Stimulated activated naive CD8-positive, alpha-beta T cell treated with anti-CD3 and anti-CD28 coated beads, Interleukin-15, Interleukin-2, amounts not matched to agents 100 ng/mL and 50 ng/mL, for 24 hours (primary cell): ENCODE results near the gene FRMD4A.
"Not testable (repeated sequence)": the region's sequence is repeated elsewhere in the genome, so short reads cannot be mapped to it uniquely, and the experiment has no call there.

Experiments used
- H3K27ac Mint-ChIP-seq: one replicate; pipeline ENCODE4 v1.8.0; 2021; ENCODE audit warnings: mild to moderate bottlenecking, mixed read lengths
- H3K27me3 Mint-ChIP-seq: one replicate; pipeline ENCODE4 v1.8.0; 2021; ENCODE audit warnings: mixed read lengths
- H3K36me3 Mint-ChIP-seq: one replicate; pipeline ENCODE4 v1.8.0; 2021; ENCODE audit warnings: low read depth, mixed read lengths
- H3K4me1 Mint-ChIP-seq: one replicate; pipeline ENCODE4 v1.8.0; 2021; ENCODE audit warnings: low read depth, mixed read lengths
- H3K4me3 Mint-ChIP-seq: one replicate; pipeline ENCODE4 v1.8.0; 2021; ENCODE audit warnings: mild to moderate bottlenecking, mixed read lengths
- H3K9me3 Mint-ChIP-seq: one replicate; pipeline ENCODE4 v1.8.0; 2021; ENCODE audit warnings: mixed read lengths

Gene FRMD4A

GRCh38 chr10:14213703-14214102 lies 117.0 kb downstream of the FRMD4A start:
- H3K36me3 Mint-ChIP-seq, H3K27ac Mint-ChIP-seq: not testable (repeated sequence)

GRCh38 chr10:14211610-14212009 lies 119.1 kb downstream of the FRMD4A start:
- Mint-ChIP-seq H3K27ac (no peak overlapping the region), H3K9me3 (peaks cover 4% of the 10 kb centered on the region), H3K36me3 (no peaks in the 10 kb centered on the region), H3K4me3 (no peak overlapping the region), H3K4me1 (no peaks in the 10 kb centered on the region), H3K27me3 (peaks cover 16% of the 10 kb centered on the region)

More at GRCh38 chr10:14213703-14214102, 117.0 kb downstream of the FRMD4A start:
- not testable (repeated sequence) for H3K4me1 Mint-ChIP-seq, H3K4me3 Mint-ChIP-seq, H3K9me3 Mint-ChIP-seq
- peaks cover 19% of the 10 kb centered on the region for H3K27me3 Mint-ChIP-seq

GRCh38 chr10:14208231-14208630 lies 122.5 kb downstream of the FRMD4A start:
- Mint-ChIP-seq H3K27me3 (peaks cover 6% of the 10 kb centered on the region), H3K9me3 (no peaks in the 10 kb centered on the region), H3K27ac (no peak overlapping the region), H3K36me3 (no peaks in the 10 kb centered on the region), H3K4me3 (no peak overlapping the region), H3K4me1 (no peaks in the 10 kb centered on the region)

- peaks cover 4% of the 10 kb centered on the region for H3K27me3 Mint-ChIP-seq
- no peaks in the 10 kb centered on the region for H3K36me3 Mint-ChIP-seq
- H3K4me3 Mint-ChIP-seq: no peak overlapping the region
- H3K4me1 Mint-ChIP-seq: no peaks in the 10 kb centered on the region
- no peak overlapping the region for H3K27ac Mint-ChIP-seq
- no peaks in the 10 kb centered on the region for H3K9me3 Mint-ChIP-seq
Observed at GRCh38 chr10:14205233-14205632, 125.5 kb downstream of the FRMD4A start.

GRCh38 chr10:14200698-14201544 lies 129.8 kb downstream of the FRMD4A start:
- peaks cover 25% of the 10 kb centered on the region for H3K27me3 Mint-ChIP-seq
- no peak overlapping the region for H3K27ac Mint-ChIP-seq
- H3K9me3 Mint-ChIP-seq: no peaks in the 10 kb centered on the region
- no peak overlapping the region for H3K4me3 Mint-ChIP-seq
- no peaks in the 10 kb centered on the region for H3K36me3 Mint-ChIP-seq
- no peaks in the 10 kb centered on the region for H3K4me1 Mint-ChIP-seq

- H3K27ac Mint-ChIP-seq, H3K9me3 Mint-ChIP-seq, H3K4me1 Mint-ChIP-seq, H3K4me3 Mint-ChIP-seq, H3K36me3 Mint-ChIP-seq: not testable (repeated sequence)
- peaks cover 37% of the 10 kb centered on the region for H3K27me3 Mint-ChIP-seq
Observed at GRCh38 chr10:14199098-14199497, 131.6 kb downstream of the FRMD4A start.

- peaks cover 44% of the 10 kb centered on the region for H3K27me3 Mint-ChIP-seq
- H3K9me3 Mint-ChIP-seq: no peaks in the 10 kb centered on the region
Observed at GRCh38 chr10:14198078-14198477, 132.6 kb downstream of the FRMD4A start.

GRCh38 chr10:14196113-14196512 lies 134.6 kb downstream of the FRMD4A start:
- Mint-ChIP-seq H3K4me3 (no peak overlapping the region), H3K36me3 (no peaks in the 10 kb centered on the region), H3K4me1 (peaks cover 7% of the 10 kb centered on the region), H3K27me3 (peaks cover 48% of the 10 kb centered on the region), H3K9me3 (no peaks in the 10 kb centered on the region), H3K27ac (no peak overlapping the region)

More at GRCh38 chr10:14198078-14198477, 132.6 kb downstream of the FRMD4A start:
- H3K4me1 Mint-ChIP-seq: peaks cover 7% of the 10 kb centered on the region
- no peak overlapping the region for H3K4me3 Mint-ChIP-seq
- no peak overlapping the region for H3K27ac Mint-ChIP-seq
- H3K36me3 Mint-ChIP-seq: no peaks in the 10 kb centered on the region

GRCh38 chr10:14195433-14195832 lies 135.3 kb downstream of the FRMD4A start:
- peaks cover 53% of the 10 kb centered on the region for H3K27me3 Mint-ChIP-seq
- no peaks in the 10 kb centered on the region for H3K36me3 Mint-ChIP-seq
- H3K9me3 Mint-ChIP-seq: no peaks in the 10 kb centered on the region
- no peak overlapping the region for H3K4me3 Mint-ChIP-seq
- peaks cover 7% of the 10 kb centered on the region for H3K4me1 Mint-ChIP-seq
- H3K27ac Mint-ChIP-seq: no peak overlapping the region

- Mint-ChIP-seq H3K27ac (no peak overlapping the region), H3K4me3 (no peak overlapping the region), H3K36me3 (no peaks in the 10 kb centered on the region), H3K4me1 (peaks cover 7% of the 10 kb centered on the region), H3K9me3 (no peaks in the 10 kb centered on the region), H3K27me3 (peaks cover 56% of the 10 kb centered on the region)
Observed at GRCh38 chr10:14192746-14193145, 138.0 kb downstream of the FRMD4A start.

- Mint-ChIP-seq H3K36me3 (no peaks in the 10 kb centered on the region), H3K9me3 (no peaks in the 10 kb centered on the region), H3K27me3 (peaks cover 51% of the 10 kb centered on the region), H3K4me3 (no peak overlapping the region), H3K27ac (no peak overlapping the region), H3K4me1 (peaks cover 7% of the 10 kb centered on the region)
Observed at GRCh38 chr10:14191871-14192270, 138.9 kb downstream of the FRMD4A start.

GRCh38 chr10:14191407-14191806 lies 139.3 kb downstream of the FRMD4A start:
- H3K36me3 Mint-ChIP-seq: no peaks in the 10 kb centered on the region
- H3K27me3 Mint-ChIP-seq: peaks cover 48% of the 10 kb centered on the region
- H3K9me3 Mint-ChIP-seq: no peaks in the 10 kb centered on the region
- H3K4me1 Mint-ChIP-seq: peaks cover 7% of the 10 kb centered on the region
- H3K27ac Mint-ChIP-seq: no peak overlapping the region
- H3K4me3 Mint-ChIP-seq: no peak overlapping the region

- Mint-ChIP-seq H3K36me3 (no peaks in the 10 kb centered on the region), H3K4me1 (peaks cover 14% of the 10 kb centered on the region), H3K27ac (no peak overlapping the region), H3K4me3 (no peak overlapping the region), H3K27me3 (peaks cover 43% of the 10 kb centered on the region), H3K9me3 (no peaks in the 10 kb centered on the region)
Observed at GRCh38 chr10:14190702-14191101, 140.0 kb downstream of the FRMD4A start.

- Mint-ChIP-seq H3K9me3 (peaks cover 4% of the 10 kb centered on the region), H3K4me3 (peak overlapping the region; percentile 15), H3K27me3 (peaks cover 38% of the 10 kb centered on the region), H3K27ac (no peak overlapping the region), H3K36me3 (peaks cover 4% of the 10 kb centered on the region), H3K4me1 (peaks cover 29% of the 10 kb centered on the region)
Observed at GRCh38 chr10:14186245-14186644, 144.5 kb downstream of the FRMD4A start.

- peaks cover 4% of the 10 kb centered on the region for H3K9me3 Mint-ChIP-seq
- H3K36me3 Mint-ChIP-seq: peaks cover 8% of the 10 kb centered on the region
- peaks cover 39% of the 10 kb centered on the region for H3K27me3 Mint-ChIP-seq
- H3K4me3 Mint-ChIP-seq: peak overlapping the region; percentile 81
- H3K27ac Mint-ChIP-seq: peak overlapping the region; percentile 100
- H3K4me1 Mint-ChIP-seq: peaks cover 29% of the 10 kb centered on the region
Observed at GRCh38 chr10:14185316-14186045, 145.2 kb downstream of the FRMD4A start.
